ENCODE measurements around the gene PTPN21. TPM values are rescaled to one million over a fixed set of nuclear protein-coding genes. Genes with fewer than 3 reads are reported as not detected.

Gene PTPN21
- total RNA-seq, 4 donors from 2014 or later = 15.7 to 20.8 (median 17.6) TPM

DNA sequence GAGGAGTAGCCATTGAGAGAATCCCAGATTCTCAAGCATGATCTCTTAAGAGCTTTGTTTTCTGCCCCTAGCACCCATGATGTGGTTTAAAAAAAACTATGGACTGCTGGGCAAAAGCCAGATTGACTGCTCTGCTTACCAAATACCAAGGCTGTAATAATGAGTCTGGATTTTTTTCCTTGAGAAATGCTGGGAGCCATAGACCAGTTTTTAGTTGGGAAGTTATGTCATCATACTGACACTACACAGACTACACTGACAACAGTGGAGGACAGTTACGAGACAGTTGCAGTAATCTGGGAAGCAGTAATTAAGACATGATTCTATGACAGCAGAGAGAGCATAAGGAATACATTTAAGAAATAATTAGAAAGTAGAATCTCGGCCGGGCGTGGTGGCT lies 133.5 kb downstream of the PTPN21 start:
- Histone ChIP-seq H3K9me3 (peaks cover 0 to 12% (median 0%) of the 10 kb centered on the region in 4 donors), H3K36me3 (peaks cover 0 to 22% (median 0%) of the 10 kb centered on the region in 3 donors), H3K27me3 (no peaks in the 10 kb centered on the region), H3K27ac (no peak overlapping the region), H3K4me1 (no peaks in the 10 kb centered on the region), H3K4me3 (no peak overlapping the region)
- TF ChIP-seq POLR2A (IDR thresholded peaks at IDR 0.05) = no peak
- TF ChIP-seq, protein P1, sequence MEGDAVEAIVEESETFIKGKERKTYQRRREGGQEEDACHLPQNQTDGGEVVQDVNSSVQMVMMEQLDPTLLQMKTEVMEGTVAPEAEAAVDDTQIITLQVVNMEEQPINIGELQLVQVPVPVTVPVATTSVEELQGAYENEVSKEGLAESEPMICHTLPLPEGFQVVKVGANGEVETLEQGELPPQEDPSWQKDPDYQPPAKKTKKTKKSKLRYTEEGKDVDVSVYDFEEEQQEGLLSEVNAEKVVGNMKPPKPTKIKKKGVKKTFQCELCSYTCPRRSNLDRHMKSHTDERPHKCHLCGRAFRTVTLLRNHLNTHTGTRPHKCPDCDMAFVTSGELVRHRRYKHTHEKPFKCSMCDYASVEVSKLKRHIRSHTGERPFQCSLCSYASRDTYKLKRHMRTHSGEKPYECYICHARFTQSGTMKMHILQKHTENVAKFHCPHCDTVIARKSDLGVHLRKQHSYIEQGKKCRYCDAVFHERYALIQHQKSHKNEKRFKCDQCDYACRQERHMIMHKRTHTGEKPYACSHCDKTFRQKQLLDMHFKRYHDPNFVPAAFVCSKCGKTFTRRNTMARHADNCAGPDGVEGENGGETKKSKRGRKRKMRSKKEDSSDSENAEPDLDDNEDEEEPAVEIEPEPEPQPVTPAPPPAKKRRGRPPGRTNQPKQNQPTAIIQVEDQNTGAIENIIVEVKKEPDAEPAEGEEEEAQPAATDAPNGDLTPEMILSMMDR (IDR thresholded peaks at IDR 0.05) = no peak
- no peak for DNase-seq

DNA sequence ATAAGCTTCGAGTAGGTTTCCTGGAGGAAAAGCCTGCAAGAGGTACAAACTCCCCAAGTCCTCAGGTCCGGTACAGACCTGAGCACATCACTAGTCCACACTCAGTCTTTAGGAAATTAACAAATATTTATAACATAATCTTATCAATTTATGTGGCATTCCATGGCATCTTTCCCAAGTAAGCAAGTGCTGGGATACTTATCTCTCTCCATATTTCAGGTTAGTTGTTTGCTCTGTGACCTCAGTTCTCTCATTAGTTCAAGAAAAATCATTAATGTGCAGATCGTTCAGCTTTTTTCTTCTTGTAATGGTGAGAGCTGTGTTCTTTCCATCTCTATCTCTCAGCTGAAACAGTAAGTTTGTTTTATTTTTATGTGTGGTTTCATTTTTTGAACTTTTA lies 134.6 kb downstream of the PTPN21 start:
- no peak for DNase-seq
- Histone ChIP-seq H3K27ac (no peak overlapping the region), H3K4me3 (no peak overlapping the region), H3K27me3 (no peaks in the 10 kb centered on the region), H3K9me3 (peaks cover 0 to 12% (median 0%) of the 10 kb centered on the region in 4 donors), H3K4me1 (no peaks in the 10 kb centered on the region), H3K36me3 (peaks cover 0 to 22% (median 0%) of the 10 kb centered on the region in 3 donors)
- TF ChIP-seq POLR2A (IDR thresholded peaks at IDR 0.05) = no peak
- TF ChIP-seq, protein P1 (IDR thresholded peaks at IDR 0.05) = no peak

DNA sequence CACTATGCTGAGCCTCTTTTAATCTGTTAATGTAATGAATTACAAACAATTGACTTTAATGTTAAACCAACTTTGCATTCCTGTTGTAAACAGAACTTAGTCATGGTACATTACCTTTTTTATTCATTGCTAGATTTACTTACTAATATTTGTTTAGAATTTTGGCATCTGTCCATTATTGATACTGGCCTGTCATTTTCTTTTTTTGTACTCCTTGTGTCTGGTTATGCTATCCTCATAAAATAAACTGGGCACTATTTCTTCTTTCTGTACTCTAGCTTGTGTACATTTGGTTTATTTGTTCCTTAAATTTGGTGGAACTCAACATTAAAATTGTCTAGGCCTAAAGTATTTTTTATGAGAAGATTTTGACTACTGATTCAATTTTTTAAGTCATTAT lies 137.2 kb downstream of the PTPN21 start:
- Histone ChIP-seq H3K36me3 (peaks cover 0 to 22% (median 0%) of the 10 kb centered on the region in 3 donors), H3K9me3 (peaks cover 0 to 12% (median 0%) of the 10 kb centered on the region in 4 donors), H3K4me3 (no peak overlapping the region), H3K27ac (no peak overlapping the region), H3K4me1 (no peaks in the 10 kb centered on the region), H3K27me3 (no peaks in the 10 kb centered on the region)
- no peak for DNase-seq
- no peak for TF ChIP-seq POLR2A (IDR thresholded peaks at IDR 0.05)
- TF ChIP-seq, protein P1 (IDR thresholded peaks at IDR 0.05) = no peak

Small RNA genes lying within 50 kb of the gene (small RNA-seq; reads per million reads assigned to genes)
- 0 reads per million in 2 donors for gene RNU4-22P

Other genes starting within 250 kb of the PTPN21 start
- 1 to 10 TPM in 3 of 4 donors, under 1 TPM in 1; 0.70 to 9.9 (median 5.2) TPM for gene KCNK10, start 231.7 kb downstream of the PTPN21 start, total RNA-seq
- gene SPATA7, start 169.3 kb downstream of the PTPN21 start, total RNA-seq = 10 to 100 TPM in 1 of 4 donors, 1 to 10 TPM in 3; 2.6 to 27.2 (median 9.0) TPM
- 10 to 100 TPM; 62.9 to 93.3 (median 65.9) TPM for gene ZC3H14, start 8.0 kb upstream of the PTPN21 start, total RNA-seq
- gene EML5, start 237.9 kb upstream of the PTPN21 start, total RNA-seq = 1 to 10 TPM in 2 of 4 donors, under 1 TPM in 2; 0.35 to 3.3 (median 1.3) TPM

Measured in Peyer's patch (tissue), 4 donors.